ENCODE results near the gene VLDLR.

GRCh38 chr9:2624051-2624682, 2.6 kb downstream of the VLDLR start:
- TF ChIP-seq EP300 (IDR thresholded peaks at IDR 0.05) (no peak), CTCF (IDR thresholded peaks at IDR 0.05) (no peak), POLR2A (IDR thresholded peaks at IDR 0.05) (no peak), POLR2AphosphoS5 (IDR thresholded peaks at IDR 0.05) (no peak)
